HG02610 (cell line): Measurements from ENCODE around the gene TOX3.

Source experiments
- ATAC-seq: cut with Tn5 transposase; IDR thresholded peaks from one replicate; pipeline ENCODE4 v1.9.1; 2021; ENCODE audit warnings: mild to moderate bottlenecking, moderate library complexity; ENCODE audit not compliant: unreplicated experiment

Gene TOX3

DNA sequence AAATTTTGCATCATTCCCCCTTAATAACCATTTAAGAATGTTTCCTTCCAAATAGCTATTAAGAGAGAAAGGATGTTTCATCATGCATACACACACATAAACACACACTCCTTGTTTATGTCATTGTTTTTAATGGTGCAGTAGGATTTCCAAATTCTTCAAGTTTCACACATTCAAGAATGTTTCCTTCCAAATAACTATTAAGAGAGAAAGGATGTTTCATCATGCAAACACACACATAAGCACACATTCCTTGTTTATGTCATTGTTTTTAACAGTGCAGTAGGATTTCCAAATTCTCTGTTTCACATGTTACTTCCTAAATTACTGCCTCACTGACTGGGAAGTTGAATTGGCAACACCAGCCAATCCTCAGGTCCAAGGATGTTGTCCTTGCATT lies 7.8 kb downstream of the TOX3 start:
- ATAC-seq, result no peak

DNA sequence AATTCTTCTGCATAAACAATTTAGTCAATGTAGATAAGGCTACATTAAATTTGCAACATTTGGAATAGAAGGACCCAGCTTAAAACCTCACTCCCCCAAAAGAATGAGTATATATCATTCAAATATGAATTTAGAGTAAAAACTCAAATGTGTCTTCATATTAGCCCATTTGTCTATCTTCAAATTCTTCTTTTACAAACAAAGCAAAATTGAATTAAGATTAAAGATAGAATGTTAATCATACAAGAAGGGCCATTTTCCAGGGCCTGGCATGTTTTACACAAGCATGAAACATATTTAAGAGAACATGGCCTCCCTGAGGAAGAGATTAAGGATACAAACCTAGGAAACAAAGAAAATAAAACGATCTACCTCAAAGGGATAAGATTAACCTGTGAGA lies 8.4 kb downstream of the TOX3 start:
- ATAC-seq, result no peak

- no peak for ATAC-seq
These were observed 9.4 kb downstream of the TOX3 start for GRCh38 chr16:52537516-52537915.

DNA sequence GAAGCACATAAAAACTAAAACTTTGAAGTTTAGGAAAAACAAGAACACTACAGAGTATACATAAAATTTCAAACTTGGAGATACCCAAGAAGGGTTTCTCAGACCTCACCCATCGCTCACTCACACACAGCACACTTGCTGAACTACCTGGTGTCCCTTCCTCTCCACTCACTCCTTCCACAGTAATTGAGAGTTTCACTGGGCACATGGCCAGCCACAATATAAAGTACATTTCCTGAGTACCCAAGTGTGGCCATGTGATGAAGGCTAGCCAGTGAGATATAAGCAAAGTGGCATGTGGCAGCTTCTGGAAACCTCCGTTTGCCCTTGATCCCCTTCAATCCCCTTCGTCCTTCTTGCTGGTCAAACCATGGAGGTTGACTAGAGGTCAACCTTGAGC lies 11.9 kb downstream of the TOX3 start:
- no peak for ATAC-seq

- no peak for ATAC-seq
These were observed 13.6 kb downstream of the TOX3 start for GRCh38 chr16:52533296-52533695.

- ATAC-seq, result no peak
These were observed 14.6 kb downstream of the TOX3 start for GRCh38 chr16:52532384-52532783.

GRCh38 chr16:52529226-52529625 lies 17.7 kb downstream of the TOX3 start:
- no peak for ATAC-seq

- no peak for ATAC-seq
These were observed 18.4 kb downstream of the TOX3 start for GRCh38 chr16:52528393-52529065.

DNA sequence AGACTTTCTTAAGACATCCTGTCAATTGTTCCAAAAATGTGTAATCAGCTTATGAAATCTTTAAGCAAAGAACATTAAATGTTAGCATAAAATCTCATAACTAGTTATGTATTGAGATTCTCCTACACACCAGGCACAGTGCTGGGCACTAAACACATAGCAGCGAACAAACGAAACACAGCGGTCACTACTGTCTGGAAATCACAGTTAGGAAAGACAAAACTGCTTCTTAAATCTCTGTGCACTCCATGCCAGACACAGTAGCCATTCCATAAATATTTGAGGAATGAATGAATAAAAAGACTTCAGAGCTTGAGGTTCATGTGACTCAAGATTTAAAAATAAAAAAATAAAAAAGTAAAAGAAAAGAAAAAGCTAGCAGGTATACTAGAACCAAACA lies 20.1 kb downstream of the TOX3 start:
- ATAC-seq, result no peak

GRCh38 chr16:52526116-52526828 lies 20.7 kb downstream of the TOX3 start:
- ATAC-seq, result no peak

DNA sequence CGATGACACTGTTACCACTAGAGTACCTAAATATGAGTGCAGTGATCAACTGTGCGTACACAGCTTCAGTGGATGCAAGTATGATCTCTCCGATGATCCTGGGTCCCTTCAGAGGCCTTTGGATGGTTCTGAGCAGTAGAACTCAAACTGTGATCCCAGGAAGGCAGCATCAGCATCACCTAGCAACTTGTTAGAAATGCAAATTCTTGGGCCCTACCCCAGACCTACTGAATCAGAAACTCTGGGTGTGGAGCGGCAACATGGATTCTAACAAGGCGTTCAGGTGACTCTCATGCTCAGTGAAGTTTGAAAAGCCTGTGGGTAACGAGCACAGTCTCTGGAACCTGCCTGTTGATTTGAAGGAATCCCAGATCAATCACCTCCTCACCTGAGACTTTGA lies 25.4 kb downstream of the TOX3 start:
- ATAC-seq, result no peak

- ATAC-seq, result no peak
These were observed 28.1 kb downstream of the TOX3 start for GRCh38 chr16:52518884-52519283.

- ATAC-seq, result no peak
These were observed 31.8 kb downstream of the TOX3 start for GRCh38 chr16:52515068-52515671.

DNA sequence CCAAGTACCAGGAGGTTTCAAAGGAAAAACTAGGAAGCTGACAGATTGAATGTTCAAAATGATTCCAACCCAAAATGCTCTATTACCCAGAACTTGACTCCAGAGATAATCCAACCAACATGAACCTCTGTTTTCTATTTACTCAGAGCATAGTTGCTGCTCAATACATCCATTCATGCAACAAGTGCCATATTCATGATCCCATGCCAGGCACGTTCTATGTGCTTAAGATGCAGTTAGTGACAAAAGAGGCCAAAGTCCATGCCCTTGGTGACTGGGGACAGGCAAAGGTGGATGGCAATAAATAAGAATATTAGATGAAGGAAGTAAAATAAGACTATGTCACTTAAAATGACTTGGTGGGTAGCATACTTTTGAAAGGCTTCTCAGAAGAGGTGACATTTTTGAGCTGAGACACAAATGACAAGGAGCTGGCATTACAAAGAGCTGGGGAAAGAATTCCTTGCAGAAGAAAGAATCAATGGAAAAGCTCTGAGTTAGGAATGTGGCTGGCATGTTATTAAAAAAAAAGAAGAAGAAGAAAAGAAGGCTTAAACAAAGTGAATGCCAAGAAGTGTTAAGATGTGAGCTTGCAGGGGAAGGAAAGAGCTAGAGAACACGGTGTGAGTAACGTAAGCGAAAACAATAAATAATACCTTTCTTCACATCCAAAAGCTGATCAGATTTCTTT lies 34.5 kb downstream of the TOX3 start:
- no peak for ATAC-seq

DNA sequence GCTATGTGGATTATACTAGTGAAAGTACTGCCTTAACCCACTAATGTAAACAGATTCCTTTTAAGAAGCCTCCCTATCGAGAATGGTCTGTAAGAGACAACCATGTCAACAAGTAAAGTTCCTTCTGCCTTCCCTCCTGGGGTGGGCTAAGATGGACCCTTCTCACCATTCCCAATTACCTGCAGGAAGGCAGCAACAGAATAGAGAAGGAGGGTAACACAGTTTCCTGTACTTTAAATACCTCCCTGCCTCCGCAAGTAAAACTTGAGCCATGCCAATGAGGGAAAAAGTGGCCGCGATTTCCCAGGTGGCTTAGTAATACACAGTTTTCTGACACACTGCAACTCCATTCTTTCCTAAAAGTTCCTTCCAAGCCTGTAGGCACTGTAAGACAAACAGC lies 45.2 kb downstream of the TOX3 start:
- ATAC-seq, result no peak

GRCh38 chr16:52500963-52501362 lies 46.0 kb downstream of the TOX3 start:
- ATAC-seq, result no peak

GRCh38 chr16:52499060-52499440 lies 47.9 kb downstream of the TOX3 start:
- ATAC-seq, result no peak

GRCh38 chr16:52498328-52499059 lies 48.4 kb downstream of the TOX3 start:
- no peak for ATAC-seq

- ATAC-seq, result no peak
These were observed 49.7 kb downstream of the TOX3 start for GRCh38 chr16:52497067-52497816.
